Measurements from ENCODE around the gene PRDX2. TPM values are rescaled to one million over a fixed set of nuclear protein-coding genes. Genes with fewer than 3 reads are reported as not detected.

Gene PRDX2
- polyA plus RNA-seq, 1 of the 3 experiments (the other 2 are of a cell fraction), result 341 TPM

GRCh38 chr19:12792051-12792852, 9.3 kb downstream of the PRDX2 start:
- Histone ChIP-seq H3K27ac (ENCODE audit: low read depth in 2 of 2, low read length in 1 of 2) (peak overlapping the region; percentile 86 to 90), H3K79me2 (ENCODE audit: insufficient read depth) (peaks cover 20% of the 10 kb centered on the region), H3K9me3 (no peaks in the 10 kb centered on the region), H3K9ac (peak overlapping the region; percentile 95), H2AFZ (ENCODE audit: low read depth) (no peak overlapping the region), H3K4me3 (ENCODE audit: low read depth in 2 of 2, low read length in 1 of 2) (peak overlapping the region; percentile 80 to 88), H3K27me3 (ENCODE audit: insufficient read depth) (no peaks in the 10 kb centered on the region), H3K36me3 (replicated peaks in 1 of 2; ENCODE audit: control insufficient read depth in 1 of 2, insufficient read depth in 2 of 2, low read length in 1 of 2) (peaks cover 0 to 6% of the 10 kb centered on the region in 2 experiments), H3K4me2 (peak overlapping the region; percentile 88), H3F3A (replicated peaks; ENCODE audit: insufficient read depth) (peaks cover 43% of the 10 kb centered on the region), H3K4me1 (ENCODE audit: control insufficient read depth in 1 of 2, insufficient read depth in 2 of 2, low read depth in 1 of 2, low read length in 1 of 2) (peaks cover 30 to 38% of the 10 kb centered on the region in 2 experiments), H3K9me2 (no peaks in the 10 kb centered on the region), H4K20me1 (ENCODE audit: insufficient read depth) (peaks cover 17% of the 10 kb centered on the region)
- DNase-seq, result peak; percentile 41
- ChIA-PET POLR2A (interaction anchor here (0.7 to 4.4 kb wide), 21 partner anchors 8 to 371 kb away, joined by 3 to 88 read pairs (median 3); partner anchors contain the start of genes GCDH, GET3, PRDX2 and THSD8), CTCF (interaction anchor here (0.7 to 17.1 kb wide), 10 partner anchors 10 to 173 kb away, joined by 3 to 447 read pairs (median 5); partner anchors contain the start of genes HOOK2, PRDX2, RNASEH2A and THSD8)
- WGBS (ENCODE audit: low lambda C conversion rate), result 2% methylated on average over 8 of the region's 84 CpGs
- TF ChIP-seq, protein P1, sequence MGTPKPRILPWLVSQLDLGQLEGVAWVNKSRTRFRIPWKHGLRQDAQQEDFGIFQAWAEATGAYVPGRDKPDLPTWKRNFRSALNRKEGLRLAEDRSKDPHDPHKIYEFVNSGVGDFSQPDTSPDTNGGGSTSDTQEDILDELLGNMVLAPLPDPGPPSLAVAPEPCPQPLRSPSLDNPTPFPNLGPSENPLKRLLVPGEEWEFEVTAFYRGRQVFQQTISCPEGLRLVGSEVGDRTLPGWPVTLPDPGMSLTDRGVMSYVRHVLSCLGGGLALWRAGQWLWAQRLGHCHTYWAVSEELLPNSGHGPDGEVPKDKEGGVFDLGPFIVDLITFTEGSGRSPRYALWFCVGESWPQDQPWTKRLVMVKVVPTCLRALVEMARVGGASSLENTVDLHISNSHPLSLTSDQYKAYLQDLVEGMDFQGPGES (IDR thresholded peaks at IDR 0.05; ENCODE audit: low read depth, low read length), result no peak
- TF ChIP-seq GABPA (IDR thresholded peaks at IDR 0.05; ENCODE audit: low read depth) (peak; percentile 74), EP300 (IDR thresholded peaks at IDR 0.05; ENCODE audit: borderline replicate concordance in 1 of 2, low read depth in 1 of 2, low read length in 1 of 2) (no peak), RAD21 (IDR thresholded peaks at IDR 0.05; ENCODE audit: low read length) (no peak), FOXM1 (IDR thresholded peaks at IDR 0.05; ENCODE audit: low read depth) (no peak), TCF12 (IDR thresholded peaks at IDR 0.05) (no peak), SIN3A (IDR thresholded peaks at IDR 0.05; ENCODE audit: borderline replicate concordance, low read depth, low read length) (no peak), RCOR1 (IDR thresholded peaks at IDR 0.05; ENCODE audit: low read length) (no peak), PBX3 (IDR thresholded peaks at IDR 0.05) (no peak), REST (IDR thresholded peaks at IDR 0.05; ENCODE audit: low read depth, low read length) (no peak), TAF1 (IDR thresholded peaks at IDR 0.05; ENCODE audit: borderline replicate concordance, low read depth, low read length) (peak; percentile 12; the same call in 1 of the 2 replicates), EZH2phosphoT487 (IDR thresholded peaks at IDR 0.05; ENCODE audit: borderline replicate concordance, low read depth) (no peak), NRF1 (IDR thresholded peaks at IDR 0.05; ENCODE audit: low read depth, low read length) (no peak), MEF2A (IDR thresholded peaks at IDR 0.05; ENCODE audit: borderline replicate concordance, low read depth) (no peak), RXRA (IDR thresholded peaks at IDR 0.05; ENCODE audit: borderline replicate concordance, low read depth) (no peak), SMC3 (IDR thresholded peaks at IDR 0.05; ENCODE audit: low read depth, low read length) (no peak), NFIC (IDR thresholded peaks at IDR 0.05; ENCODE audit: borderline replicate concordance) (no peak), TEAD4 (IDR thresholded peaks at IDR 0.05; ENCODE audit: borderline replicate concordance, insufficient read depth) (no peak), MXI1 (IDR thresholded peaks at IDR 0.05; ENCODE audit: low read depth, low read length) (peak; percentile 27; the same call in 1 of the 2 replicates), FOSL2 (IDR thresholded peaks at IDR 0.05; ENCODE audit: borderline replicate concordance, low read depth) (no peak), ELF1 (IDR thresholded peaks at IDR 0.05) (peak; percentile 60)
- TF ChIP-seq, protein P2, sequence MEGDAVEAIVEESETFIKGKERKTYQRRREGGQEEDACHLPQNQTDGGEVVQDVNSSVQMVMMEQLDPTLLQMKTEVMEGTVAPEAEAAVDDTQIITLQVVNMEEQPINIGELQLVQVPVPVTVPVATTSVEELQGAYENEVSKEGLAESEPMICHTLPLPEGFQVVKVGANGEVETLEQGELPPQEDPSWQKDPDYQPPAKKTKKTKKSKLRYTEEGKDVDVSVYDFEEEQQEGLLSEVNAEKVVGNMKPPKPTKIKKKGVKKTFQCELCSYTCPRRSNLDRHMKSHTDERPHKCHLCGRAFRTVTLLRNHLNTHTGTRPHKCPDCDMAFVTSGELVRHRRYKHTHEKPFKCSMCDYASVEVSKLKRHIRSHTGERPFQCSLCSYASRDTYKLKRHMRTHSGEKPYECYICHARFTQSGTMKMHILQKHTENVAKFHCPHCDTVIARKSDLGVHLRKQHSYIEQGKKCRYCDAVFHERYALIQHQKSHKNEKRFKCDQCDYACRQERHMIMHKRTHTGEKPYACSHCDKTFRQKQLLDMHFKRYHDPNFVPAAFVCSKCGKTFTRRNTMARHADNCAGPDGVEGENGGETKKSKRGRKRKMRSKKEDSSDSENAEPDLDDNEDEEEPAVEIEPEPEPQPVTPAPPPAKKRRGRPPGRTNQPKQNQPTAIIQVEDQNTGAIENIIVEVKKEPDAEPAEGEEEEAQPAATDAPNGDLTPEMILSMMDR (IDR thresholded peaks at IDR 0.05), result no peak
- TF ChIP-seq, protein P3, sequence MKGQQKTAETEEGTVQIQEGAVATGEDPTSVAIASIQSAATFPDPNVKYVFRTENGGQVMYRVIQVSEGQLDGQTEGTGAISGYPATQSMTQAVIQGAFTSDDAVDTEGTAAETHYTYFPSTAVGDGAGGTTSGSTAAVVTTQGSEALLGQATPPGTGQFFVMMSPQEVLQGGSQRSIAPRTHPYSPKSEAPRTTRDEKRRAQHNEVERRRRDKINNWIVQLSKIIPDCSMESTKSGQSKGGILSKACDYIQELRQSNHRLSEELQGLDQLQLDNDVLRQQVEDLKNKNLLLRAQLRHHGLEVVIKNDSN (IDR thresholded peaks at IDR 0.05; ENCODE audit: borderline replicate concordance, low read depth), result 0 out of 2 replicates have a peak, but pooled peaks have one; percentile 60
- TF ChIP-seq, protein P4, sequence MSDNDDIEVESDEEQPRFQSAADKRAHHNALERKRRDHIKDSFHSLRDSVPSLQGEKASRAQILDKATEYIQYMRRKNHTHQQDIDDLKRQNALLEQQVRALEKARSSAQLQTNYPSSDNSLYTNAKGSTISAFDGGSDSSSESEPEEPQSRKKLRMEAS (IDR thresholded peaks at IDR 0.05; ENCODE audit: low read depth), result peak; percentile 43
